Measurements from ENCODE around the gene SSR3. TPM values are rescaled to one million over a fixed set of nuclear protein-coding genes. Genes with fewer than 3 reads are reported as not detected.

Gene SSR3
- total RNA-seq, 1 donor from 2014 or later = 562 TPM

DNA sequence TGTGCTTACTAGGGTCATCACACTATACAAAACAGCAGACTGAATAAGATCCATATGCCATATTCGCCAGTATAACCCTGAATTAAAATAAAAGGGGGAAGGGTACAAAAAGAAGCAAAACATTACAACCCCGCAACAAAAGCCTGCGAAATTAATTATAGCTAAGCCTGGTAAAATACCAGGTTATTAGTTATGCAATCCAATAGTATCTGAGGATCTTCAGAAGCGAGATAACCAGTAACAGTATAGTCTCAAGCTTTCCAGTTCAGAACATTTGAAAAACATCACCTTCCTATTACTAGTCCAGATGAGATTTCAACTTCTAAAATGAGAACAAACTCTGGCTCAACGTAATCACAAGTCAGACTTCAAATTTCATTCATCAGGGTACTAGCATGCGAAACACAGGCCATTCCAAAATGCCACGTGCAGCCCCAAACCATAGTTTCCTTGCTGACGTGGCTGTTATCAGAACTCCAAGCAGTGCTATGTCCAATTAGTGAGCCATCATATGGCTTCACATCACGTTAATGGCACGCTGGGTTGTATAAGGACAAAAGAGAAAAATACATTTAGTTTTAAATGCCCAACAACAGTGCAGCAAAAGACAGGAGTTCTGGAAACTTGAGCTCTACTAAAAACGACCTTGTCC, 1.1 kb downstream of the SSR3 start:
- H3K9me3 Mint-ChIP-seq (ENCODE audit: unreplicated experiment) = no peaks in the 10 kb centered on the region
- DNase-seq (ENCODE audit: low read depth) (peak; percentile 85), FAIRE-seq (peak; percentile 91)
- TF ChIP-seq EZH2 (IDR thresholded peaks at IDR 0.05; ENCODE audit: insufficient read depth, low read length) = no peak
- TF ChIP-seq, protein P1, sequence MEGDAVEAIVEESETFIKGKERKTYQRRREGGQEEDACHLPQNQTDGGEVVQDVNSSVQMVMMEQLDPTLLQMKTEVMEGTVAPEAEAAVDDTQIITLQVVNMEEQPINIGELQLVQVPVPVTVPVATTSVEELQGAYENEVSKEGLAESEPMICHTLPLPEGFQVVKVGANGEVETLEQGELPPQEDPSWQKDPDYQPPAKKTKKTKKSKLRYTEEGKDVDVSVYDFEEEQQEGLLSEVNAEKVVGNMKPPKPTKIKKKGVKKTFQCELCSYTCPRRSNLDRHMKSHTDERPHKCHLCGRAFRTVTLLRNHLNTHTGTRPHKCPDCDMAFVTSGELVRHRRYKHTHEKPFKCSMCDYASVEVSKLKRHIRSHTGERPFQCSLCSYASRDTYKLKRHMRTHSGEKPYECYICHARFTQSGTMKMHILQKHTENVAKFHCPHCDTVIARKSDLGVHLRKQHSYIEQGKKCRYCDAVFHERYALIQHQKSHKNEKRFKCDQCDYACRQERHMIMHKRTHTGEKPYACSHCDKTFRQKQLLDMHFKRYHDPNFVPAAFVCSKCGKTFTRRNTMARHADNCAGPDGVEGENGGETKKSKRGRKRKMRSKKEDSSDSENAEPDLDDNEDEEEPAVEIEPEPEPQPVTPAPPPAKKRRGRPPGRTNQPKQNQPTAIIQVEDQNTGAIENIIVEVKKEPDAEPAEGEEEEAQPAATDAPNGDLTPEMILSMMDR (IDR thresholded peaks at IDR 0.05; ENCODE audit: insufficient read depth, low read depth, low read length) = no peak
- peak overlapping the region; percentile 87 for H3K4me2 ChIP-seq (ENCODE audit: low read length)
- H3K9ac ChIP-seq (ENCODE audit: low read length) = peak overlapping the region; percentile 99
- H3K9me3 ChIP-seq (ENCODE audit: insufficient read depth, low read depth, low read length) = no peaks in the 10 kb centered on the region
- H3K4me3 Mint-ChIP-seq (ENCODE audit: unreplicated experiment) = peak overlapping the region; percentile 92
- H3K36me3 ChIP-seq (ENCODE audit: insufficient read depth, low read length) = peaks cover 36% of the 10 kb centered on the region
- H3K27me3 ChIP-seq (ENCODE audit: insufficient read depth, low read length) = no peaks in the 10 kb centered on the region
- no peak overlapping the region for H2AFZ ChIP-seq (ENCODE audit: low read depth, low read length)
- H4K20me1 ChIP-seq (ENCODE audit: insufficient read depth, low read length) = peaks cover 28% of the 10 kb centered on the region
- H3K4me1 ChIP-seq (ENCODE audit: insufficient read depth, low read length) = peaks cover 29% of the 10 kb centered on the region
- H3K4me1 Mint-ChIP-seq (ENCODE audit: low read depth, unreplicated experiment) = peaks cover 34% of the 10 kb centered on the region
- H3K27ac Mint-ChIP-seq (ENCODE audit: unreplicated experiment) = peak overlapping the region; percentile 96
- peak overlapping the region; percentile 96 for H3K27ac ChIP-seq (ENCODE audit: low read depth, low read length)
- no peaks in the 10 kb centered on the region for H3K27me3 Mint-ChIP-seq (ENCODE audit: low read depth, unreplicated experiment)
- peaks cover 62% of the 10 kb centered on the region for H3K79me2 ChIP-seq (ENCODE audit: insufficient read depth, low read length)
- peak overlapping the region; percentile 95 for H3K4me3 ChIP-seq (ENCODE audit: insufficient read depth, low read depth, low read length)
- H3K36me3 Mint-ChIP-seq (ENCODE audit: low read depth, unreplicated experiment) = peaks cover 22% of the 10 kb centered on the region

DNA sequence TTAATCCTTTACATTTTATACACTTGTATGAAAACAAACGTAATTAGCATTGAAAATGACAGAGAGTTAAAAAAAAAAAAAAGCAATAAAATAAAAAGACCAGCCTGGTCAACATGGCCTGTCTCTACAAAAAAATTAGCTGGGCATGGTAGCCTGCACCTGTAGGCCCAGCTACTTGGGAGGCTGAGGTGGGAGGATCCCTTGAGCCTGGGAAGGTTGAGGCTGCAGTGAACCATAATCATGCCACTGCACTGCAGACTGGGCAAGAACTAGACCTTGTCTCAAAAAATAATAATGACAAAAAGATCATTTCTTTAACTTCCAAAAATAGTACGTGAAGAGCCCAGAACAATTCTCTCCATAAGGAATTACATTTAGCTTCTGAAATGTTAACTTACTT, 1.9 kb downstream of the SSR3 start:
- TF ChIP-seq, protein P1 (IDR thresholded peaks at IDR 0.05; ENCODE audit: insufficient read depth, low read depth, low read length) = no peak
- no peak for TF ChIP-seq EZH2 (IDR thresholded peaks at IDR 0.05; ENCODE audit: insufficient read depth, low read length)
- Histone ChIP-seq H4K20me1 (ENCODE audit: insufficient read depth, low read length) (peaks cover 36% of the 10 kb centered on the region), H3K9ac (ENCODE audit: low read length) (peak overlapping the region; percentile 99), H3K79me2 (ENCODE audit: insufficient read depth, low read length) (peaks cover 70% of the 10 kb centered on the region), H3K36me3 (ENCODE audit: insufficient read depth, low read length) (peaks cover 45% of the 10 kb centered on the region), H3K4me3 (ENCODE audit: insufficient read depth, low read depth, low read length) (peak overlapping the region; percentile 95), H3K9me3 (ENCODE audit: insufficient read depth, low read depth, low read length) (no peaks in the 10 kb centered on the region), H3K4me1 (ENCODE audit: insufficient read depth, low read length) (peaks cover 37% of the 10 kb centered on the region), H2AFZ (ENCODE audit: low read depth, low read length) (no peak overlapping the region), H3K27me3 (ENCODE audit: insufficient read depth, low read length) (no peaks in the 10 kb centered on the region), H3K4me2 (ENCODE audit: low read length) (peak overlapping the region; percentile 87), H3K27ac (ENCODE audit: low read depth, low read length) (peak overlapping the region; percentile 96)
- H3K27me3 Mint-ChIP-seq (ENCODE audit: low read depth, unreplicated experiment) = no peaks in the 10 kb centered on the region
- no peak for FAIRE-seq
- H3K36me3 Mint-ChIP-seq (ENCODE audit: low read depth, unreplicated experiment) = peaks cover 28% of the 10 kb centered on the region
- peak overlapping the region; percentile 92 for H3K4me3 Mint-ChIP-seq (ENCODE audit: unreplicated experiment)
- no peak for DNase-seq (ENCODE audit: low read depth)
- H3K9me3 Mint-ChIP-seq (ENCODE audit: unreplicated experiment) = no peaks in the 10 kb centered on the region
- peak overlapping the region; percentile 96 for H3K27ac Mint-ChIP-seq (ENCODE audit: unreplicated experiment)
- peaks cover 42% of the 10 kb centered on the region for H3K4me1 Mint-ChIP-seq (ENCODE audit: low read depth, unreplicated experiment)

DNA sequence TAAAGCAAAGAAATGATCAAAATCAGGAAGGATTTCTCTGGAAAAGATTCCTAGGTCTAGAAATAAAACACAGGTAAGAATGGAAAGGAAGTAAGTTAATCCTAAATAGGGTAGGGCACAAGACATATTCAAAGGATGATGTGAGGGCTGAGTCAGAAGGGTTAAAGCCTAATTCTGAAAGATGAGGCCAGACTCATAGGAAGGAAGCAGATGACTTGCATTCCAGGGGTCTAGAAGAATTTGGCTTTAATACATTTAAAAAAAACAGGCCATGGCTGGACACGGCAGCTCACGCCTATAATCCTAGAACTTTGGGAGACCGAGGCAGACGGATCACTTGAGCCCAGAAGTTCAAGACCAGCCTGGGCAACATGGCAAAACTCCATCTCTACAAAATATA, 3.2 kb downstream of the SSR3 start:
- peak overlapping the region; percentile 95 for H3K27ac Mint-ChIP-seq (ENCODE audit: unreplicated experiment)
- H3K36me3 ChIP-seq (ENCODE audit: insufficient read depth, low read length) = peaks cover 57% of the 10 kb centered on the region

More for the DNA sequence above, 3.2 kb downstream of the SSR3 start:
- DNase-seq (ENCODE audit: low read depth) (peak; percentile 95), FAIRE-seq (peak; percentile 41)
- Histone ChIP-seq H3K79me2 (ENCODE audit: insufficient read depth, low read length) (peaks cover 82% of the 10 kb centered on the region), H3K27me3 (ENCODE audit: insufficient read depth, low read length) (no peaks in the 10 kb centered on the region), H3K27ac (ENCODE audit: low read depth, low read length) (peak overlapping the region; percentile 96), H3K9me3 (ENCODE audit: insufficient read depth, low read depth, low read length) (no peaks in the 10 kb centered on the region), H3K4me2 (ENCODE audit: low read length) (peak overlapping the region; percentile 87), H3K4me3 (ENCODE audit: insufficient read depth, low read depth, low read length) (peak overlapping the region; percentile 95), H3K4me1 (ENCODE audit: insufficient read depth, low read length) (peaks cover 48% of the 10 kb centered on the region), H4K20me1 (ENCODE audit: insufficient read depth, low read length) (peaks cover 48% of the 10 kb centered on the region), H3K9ac (ENCODE audit: low read length) (peak overlapping the region; percentile 99), H2AFZ (ENCODE audit: low read depth, low read length) (no peak overlapping the region)
- H3K4me3 Mint-ChIP-seq (ENCODE audit: unreplicated experiment) = peak overlapping the region; percentile 92
- peaks cover 53% of the 10 kb centered on the region for H3K4me1 Mint-ChIP-seq (ENCODE audit: low read depth, unreplicated experiment)
- H3K9me3 Mint-ChIP-seq (ENCODE audit: unreplicated experiment) = no peaks in the 10 kb centered on the region
- TF ChIP-seq, protein P1 (IDR thresholded peaks at IDR 0.05; ENCODE audit: insufficient read depth, low read depth, low read length) = no peak
- TF ChIP-seq EZH2 (IDR thresholded peaks at IDR 0.05; ENCODE audit: insufficient read depth, low read length) = no peak
- H3K36me3 Mint-ChIP-seq (ENCODE audit: low read depth, unreplicated experiment) = peaks cover 28% of the 10 kb centered on the region
- H3K27me3 Mint-ChIP-seq (ENCODE audit: low read depth, unreplicated experiment) = no peaks in the 10 kb centered on the region

Measured in astrocyte (in vitro differentiated cells and primary cell).